CD4-positive, alpha-beta T cell (primary cell): ENCODE measurements around the gene RNU7-1. TPM values are rescaled to one million over a fixed set of nuclear protein-coding genes. Genes with fewer than 3 reads are reported as not detected.

Experiments
- ATAC-seq: fragments of 200-7000 bp; cut with Tn5 transposase; one replicate; pipeline ENCODE4 v1.10.0; 2022; ENCODE audit warnings: mild to moderate bottlenecking; ENCODE audit not compliant: poor library complexity
- CTCF ChIA-PET: fragments of 350-600 bp; sonication (Branson Sonifier 250); formaldehyde crosslinking; loops from one replicate; lab custom pipeline; 2021; ENCODE audit warnings: antibody characterized with exemption, inconsistent platforms; lab: Charles Lee
- POLR2A ChIA-PET: fragments of 350-600 bp; sonication (Branson Sonifier 250); formaldehyde crosslinking; loops from one replicate; lab custom pipeline; 2021; ENCODE audit warnings: antibody characterized with exemption, inconsistent platforms; lab: Charles Lee
- DNase-seq, 14 experiments: peaks; one replicate each; pipeline ENCODE4 v3.0.0-alpha.2; 2013 to 2020; ENCODE audit warnings: mixed read lengths in 2 of 14
- H3K27ac ChIP-seq, 2 donors: one replicate each; pipeline versions ENCODE4 v1.5.1 to v1.7.0; 2013; ENCODE audit warnings: low read length in 2 of 2, low read depth in 1 of 2, mild to moderate bottlenecking in 1 of 2
- H3K27me3 ChIP-seq, 2 experiments: 1 replicate in 1 of 2; 2 replicates in 1 of 2; pipeline versions ENCODE4 v1.6.1 to v1.7.0; 2013; ENCODE audit warnings: low read length in 2 of 2, control low read depth in 1 of 2, mild to moderate bottlenecking in 1 of 2, moderate library complexity in 1 of 2; ENCODE audit not compliant: insufficient read depth in 2 of 2, control insufficient read depth in 1 of 2
- H3K36me3 ChIP-seq: one replicate; pipeline ENCODE4 v1.6.1; 2013; ENCODE audit warnings: low read length, control low read depth; ENCODE audit not compliant: insufficient read depth
- H3K4me1 ChIP-seq: one replicate; pipeline ENCODE4 v1.6.1; 2013; ENCODE audit warnings: low read length, control low read depth; ENCODE audit not compliant: insufficient read depth
- H3K4me3 ChIP-seq: one replicate; pipeline ENCODE4 v1.5.1; 2013; ENCODE audit warnings: mild to moderate bottlenecking, low read length, moderate library complexity
- H3K9me3 ChIP-seq, 2 experiments: 1 replicate in 1 of 2; 2 replicates in 1 of 2; pipeline versions ENCODE4 v1.6.1 to v1.7.0; 2013; ENCODE audit warnings: low read length in 2 of 2, mild to moderate bottlenecking in 2 of 2, control low read depth in 1 of 2, moderate library complexity in 1 of 2; ENCODE audit not compliant: control insufficient read depth in 1 of 2, insufficient read depth in 1 of 2
- H3K27ac Mint-ChIP-seq: one replicate; pipeline ENCODE4 v1.8.0; 2020; ENCODE audit warnings: mixed read lengths
- H3K27me3 Mint-ChIP-seq: one replicate; pipeline ENCODE4 v1.8.0; 2021; ENCODE audit warnings: mixed read lengths
- H3K36me3 Mint-ChIP-seq: one replicate; pipeline ENCODE4 v1.8.0; 2021; ENCODE audit warnings: low read depth, mixed read lengths
- H3K4me1 Mint-ChIP-seq: one replicate; pipeline ENCODE4 v1.8.0; 2021; ENCODE audit warnings: low read depth, mixed read lengths
- H3K4me3 Mint-ChIP-seq: one replicate; pipeline ENCODE4 v1.8.0; 2020; ENCODE audit warnings: mild to moderate bottlenecking, mixed read lengths
- H3K9me3 Mint-ChIP-seq: one replicate; pipeline ENCODE4 v1.8.0; 2020; ENCODE audit warnings: mixed read lengths
- intact Hi-C, 2 experiments: fragments of 100-400 bp; cut with DNase I in 1 of 2; cut with micrococcal nuclease in 1 of 2; formaldehyde crosslinking; loops; one replicate each; pipeline versions ENCODE4 v1.15.1 to v1.9.0; 2023 to 2025; cut with DNase I, micrococcal nuclease
- total RNA-seq, 174 experiments: library from RNA in 2 of 174; stranded (reverse) in 2 of 174; gene quantifications; one replicate each; pipeline ENCODE4 v1.2.3 and lab custom pipeline; 2021 to 2026
- TF ChIP-seq, protein P1 (sequence below): fragments of 200-600 bp; IDR thresholded peaks from one replicate; pipeline ENCODE4 v1.8.0; 2022; ENCODE audit warnings: antibody characterized with exemption, mild to moderate bottlenecking

RNU7-1 gene
- total RNA-seq, 2 experiments from 2014 or later: not detected

DNA sequence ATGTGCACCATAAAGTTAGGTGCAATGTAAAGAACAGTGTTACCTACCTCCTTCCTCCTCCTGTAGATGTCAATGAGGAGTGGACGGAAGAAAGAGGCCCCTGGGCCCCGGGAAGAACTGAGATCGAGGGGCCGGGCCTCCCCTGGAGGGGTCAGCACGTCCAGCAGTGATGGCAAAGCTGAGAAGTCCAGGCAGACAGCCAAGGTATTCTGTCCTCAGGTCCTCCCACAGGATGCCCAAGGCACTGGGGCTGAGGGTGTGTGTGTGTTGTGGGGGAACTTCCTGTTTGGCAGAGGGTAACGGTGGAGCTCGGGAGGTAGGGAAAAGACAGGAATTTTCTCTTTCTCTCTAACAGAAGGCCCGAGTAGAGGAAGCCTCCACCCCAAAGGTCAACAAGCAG lies 9.5 kb upstream of the RNU7-1 start:
- no peaks in the 10 kb centered on the region for H3K27me3 Mint-ChIP-seq
- no peaks in the 10 kb centered on the region for H3K9me3 Mint-ChIP-seq
- H3K4me1 Mint-ChIP-seq: peaks cover 78% of the 10 kb centered on the region
- TF ChIP-seq, protein P1, sequence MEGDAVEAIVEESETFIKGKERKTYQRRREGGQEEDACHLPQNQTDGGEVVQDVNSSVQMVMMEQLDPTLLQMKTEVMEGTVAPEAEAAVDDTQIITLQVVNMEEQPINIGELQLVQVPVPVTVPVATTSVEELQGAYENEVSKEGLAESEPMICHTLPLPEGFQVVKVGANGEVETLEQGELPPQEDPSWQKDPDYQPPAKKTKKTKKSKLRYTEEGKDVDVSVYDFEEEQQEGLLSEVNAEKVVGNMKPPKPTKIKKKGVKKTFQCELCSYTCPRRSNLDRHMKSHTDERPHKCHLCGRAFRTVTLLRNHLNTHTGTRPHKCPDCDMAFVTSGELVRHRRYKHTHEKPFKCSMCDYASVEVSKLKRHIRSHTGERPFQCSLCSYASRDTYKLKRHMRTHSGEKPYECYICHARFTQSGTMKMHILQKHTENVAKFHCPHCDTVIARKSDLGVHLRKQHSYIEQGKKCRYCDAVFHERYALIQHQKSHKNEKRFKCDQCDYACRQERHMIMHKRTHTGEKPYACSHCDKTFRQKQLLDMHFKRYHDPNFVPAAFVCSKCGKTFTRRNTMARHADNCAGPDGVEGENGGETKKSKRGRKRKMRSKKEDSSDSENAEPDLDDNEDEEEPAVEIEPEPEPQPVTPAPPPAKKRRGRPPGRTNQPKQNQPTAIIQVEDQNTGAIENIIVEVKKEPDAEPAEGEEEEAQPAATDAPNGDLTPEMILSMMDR: no peak
- Histone ChIP-seq H3K4me3 (no peak overlapping the region), H3K27ac (no peak overlapping the region), H3K4me1 (peaks cover 60% of the 10 kb centered on the region), H3K36me3 (peaks cover 17% of the 10 kb centered on the region), H3K27me3 (no peaks in the 10 kb centered on the region), H3K9me3 (no peaks in the 10 kb centered on the region)
- no peak for ATAC-seq
- ChIA-PET POLR2A (interaction anchor here (0.8 to 4.9 kb wide), 3 partner anchors 8 to 321 kb away, joined by 3 to 76 read pairs (median 21); partner anchors contain the start of genes ATN1, C12orf57 and RNU7-1), CTCF (interaction anchor here (1.0 kb wide), 2 partner anchors 20 to 62 kb away, joined by 3 to 4 read pairs; partner anchors contain the start of genes ENO2 and SPSB2)
- intact Hi-C loops: no loop called here
- H3K4me3 Mint-ChIP-seq: peak overlapping the region; percentile 82
- no peak for DNase-seq
- H3K27ac Mint-ChIP-seq: peak overlapping the region; percentile 95
- H3K36me3 Mint-ChIP-seq: peaks cover 28% of the 10 kb centered on the region

DNA sequence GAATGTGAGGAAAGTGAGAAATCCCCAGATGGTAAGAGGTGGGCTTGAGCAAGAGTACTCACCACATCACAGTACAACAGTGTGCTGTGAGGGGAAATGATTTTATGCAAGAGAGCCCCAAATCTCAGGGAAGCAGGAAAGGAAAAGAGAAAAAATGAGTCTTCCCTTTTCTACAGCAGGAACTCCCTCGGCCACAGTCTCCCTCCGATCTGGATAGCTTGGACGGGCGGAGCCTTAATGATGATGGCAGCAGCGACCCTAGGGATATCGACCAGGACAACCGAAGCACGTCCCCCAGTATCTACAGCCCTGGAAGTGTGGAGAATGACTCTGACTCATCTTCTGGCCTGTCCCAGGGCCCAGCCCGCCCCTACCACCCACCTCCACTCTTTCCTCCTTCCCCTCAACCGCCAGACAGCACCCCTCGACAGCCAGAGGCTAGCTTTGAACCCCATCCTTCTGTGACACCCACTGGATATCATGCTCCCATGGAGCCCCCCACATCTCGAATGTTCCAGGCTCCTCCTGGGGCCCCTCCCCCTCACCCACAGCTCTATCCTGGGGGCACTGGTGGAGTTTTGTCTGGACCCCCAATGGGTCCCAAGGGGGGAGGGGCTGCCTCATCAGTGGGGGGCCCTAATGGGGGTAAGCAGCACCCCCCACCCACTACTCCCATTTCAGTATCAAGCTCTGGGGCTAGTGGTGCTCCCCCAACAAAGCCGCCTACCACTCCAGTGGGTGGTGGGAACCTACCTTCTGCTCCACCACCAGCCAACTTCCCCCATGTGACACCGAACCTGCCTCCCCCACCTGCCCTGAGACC lies 8.0 kb upstream of the RNU7-1 start:
- H3K9me3 Mint-ChIP-seq: no peaks in the 10 kb centered on the region

DNA sequence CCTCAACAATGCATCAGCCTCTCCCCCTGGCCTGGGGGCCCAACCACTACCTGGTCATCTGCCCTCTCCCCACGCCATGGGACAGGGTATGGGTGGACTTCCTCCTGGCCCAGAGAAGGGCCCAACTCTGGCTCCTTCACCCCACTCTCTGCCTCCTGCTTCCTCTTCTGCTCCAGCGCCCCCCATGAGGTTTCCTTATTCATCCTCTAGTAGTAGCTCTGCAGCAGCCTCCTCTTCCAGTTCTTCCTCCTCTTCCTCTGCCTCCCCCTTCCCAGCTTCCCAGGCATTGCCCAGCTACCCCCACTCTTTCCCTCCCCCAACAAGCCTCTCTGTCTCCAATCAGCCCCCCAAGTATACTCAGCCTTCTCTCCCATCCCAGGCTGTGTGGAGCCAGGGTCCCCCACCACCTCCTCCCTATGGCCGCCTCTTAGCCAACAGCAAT lies 7.4 kb upstream of the RNU7-1 start:
- DNase-seq (no peak), ATAC-seq (no peak)
- H3K36me3 Mint-ChIP-seq: peaks cover 28% of the 10 kb centered on the region
- ChIA-PET CTCF (interaction anchor here (0.9 to 3.0 kb wide), 4 partner anchors 8 to 25 kb away, joined by 3 to 26 read pairs (median 6); partner anchors contain the start of gene ATN1), POLR2A (interaction anchor here (1.5 to 4.9 kb wide), 12 partner anchors 8 to 213 kb away, joined by 3 to 89 read pairs (median 26); partner anchors contain the start of genes ATN1, C12orf57, C1RL and CDCA3)
- H3K4me1 ChIP-seq: peaks cover 49% of the 10 kb centered on the region
- no peaks in the 10 kb centered on the region for H3K27me3 Mint-ChIP-seq
- peak overlapping the region; percentile 89 to 92 for H3K27ac ChIP-seq
- H3K4me3 ChIP-seq: peak overlapping the region; percentile 72
- H3K36me3 ChIP-seq: peaks cover 18% of the 10 kb centered on the region
- TF ChIP-seq, protein P1: no peak
- no peaks in the 10 kb centered on the region for H3K27me3 ChIP-seq
- peaks cover 62% of the 10 kb centered on the region for H3K4me1 Mint-ChIP-seq
- H3K9me3 Mint-ChIP-seq: no peaks in the 10 kb centered on the region
- intact Hi-C loops: loop anchor here in 1 of 2 experiments (5.0 kb wide), 1 partner anchor 36 kb away; the partner anchor contains the start of genes EMG1 and PHB2
- no peaks in the 10 kb centered on the region for H3K9me3 ChIP-seq
- H3K4me3 Mint-ChIP-seq: peak overlapping the region; percentile 81
- peak overlapping the region; percentile 95 for H3K27ac Mint-ChIP-seq

More for the DNA sequence above, 8.0 kb upstream of the RNU7-1 start:
- DNase-seq (no peak), ATAC-seq (no peak)
- ChIA-PET CTCF (interaction anchor here (0.9 to 3.0 kb wide), 6 partner anchors 7 to 63 kb away, joined by 3 to 26 read pairs (median 6); partner anchors contain the start of genes ATN1 and SPSB2), POLR2A (interaction anchor here (2.7 to 4.9 kb wide), 5 partner anchors 9 to 67 kb away, joined by 21 to 89 read pairs (median 38); partner anchors contain the start of genes ATN1, C12orf57, RNU7-1 and SPSB2)
- intact Hi-C loops: loop anchor here in 1 of 2 experiments (5.0 kb wide), 1 partner anchor 37 kb away; the partner anchor contains the start of genes EMG1 and PHB2
- no peaks in the 10 kb centered on the region for H3K27me3 Mint-ChIP-seq
- Histone ChIP-seq H3K36me3 (peaks cover 17% of the 10 kb centered on the region), H3K27me3 (no peaks in the 10 kb centered on the region), H3K4me3 (no peak overlapping the region), H3K4me1 (peaks cover 49% of the 10 kb centered on the region), H3K9me3 (no peaks in the 10 kb centered on the region), H3K27ac (peak overlapping the region; percentile 89 to 92)
- TF ChIP-seq, protein P1: no peak
- H3K4me3 Mint-ChIP-seq: peak overlapping the region; percentile 82
- H3K4me1 Mint-ChIP-seq: peaks cover 68% of the 10 kb centered on the region
- peaks cover 28% of the 10 kb centered on the region for H3K36me3 Mint-ChIP-seq
- peak overlapping the region; percentile 95 for H3K27ac Mint-ChIP-seq
